ENCODE data around the gene EXOC3L2. TPM values are rescaled to one million over a fixed set of nuclear protein-coding genes. Genes with fewer than 3 reads are reported as not detected.

Gene EXOC3L2
- total and polyA plus RNA-seq, 2 of the 8 experiments (the other 6 are each of a cell fraction or from before 2014, with no cell fraction given), result 1.4 to 1.6 TPM

GRCh38 chr19:45267296-45267695 lies 22.1 kb upstream of the EXOC3L2 start:
- CTCF ChIA-PET (ENCODE audit: partially characterized antibody), result interaction anchor here (0.6 to 2.1 kb wide), 4 partner anchors 10 to 464 kb away, joined by 3 to 5 read pairs (median 3); no protein-coding TSS in a partner anchor
- H3K9ac ChIP-seq (replicated peaks in 1 of 4; ENCODE audit: extremely low read depth in 1 of 4, low read depth in 3 of 4, low read length in 3 of 4), result no peak overlapping the region
- peaks cover 0 to 9% of the 10 kb centered on the region in 2 experiments for H4K20me1 ChIP-seq (replicated peaks in 1 of 2; ENCODE audit: control insufficient read depth in 1 of 2, insufficient read depth in 2 of 2, low read length in 2 of 2)
- H3K4me1 ChIP-seq (replicated peaks in 1 of 4; ENCODE audit: control insufficient read depth in 3 of 4, insufficient read depth in 4 of 4, low read length in 3 of 4), result no peaks in the 10 kb centered on the region
- no peak overlapping the region for H2AK5ac ChIP-seq (ENCODE audit: low read depth, low read length)
- no peak overlapping the region for H2BK20ac ChIP-seq (ENCODE audit: low read length)
- H3K4ac ChIP-seq (replicated peaks; ENCODE audit: insufficient read length, low read depth, low read length), result no peak overlapping the region
- 94% methylated on average over 12 of the region's 12 CpGs; no CpG with 5 or more reads in 1 of the 2 experiments for WGBS, 2 experiments (ENCODE audit: extremely low coverage in 1 of 2, insufficient coverage in 1 of 2, insufficient read length in 1 of 2, insufficient replicate concordance in 2 of 2, low coverage in 1 of 2, low lambda C conversion rate in 2 of 2, missing lambda C conversion rate in 1 of 2)
- H2BK120ac ChIP-seq (replicated peaks; ENCODE audit: low read depth, low read length), result no peak overlapping the region
- FAIRE-seq (no peak), DNase-seq (ENCODE audit: low read depth in 1 of 2, low spot score in 2 of 2) (no peak)
- H3K27ac ChIP-seq (ENCODE audit: low read depth, low read length), result no peak overlapping the region
- no peak overlapping the region for H4K8ac ChIP-seq (ENCODE audit: extremely low read depth, insufficient read depth, low read length)
- no peak overlapping the region for H3K4me3 ChIP-seq (ENCODE audit: extremely low read depth in 1 of 4, insufficient read depth in 2 of 4, low read depth in 3 of 4, low read length in 4 of 4)
- no peaks in the 10 kb centered on the region for H3K79me1 ChIP-seq (ENCODE audit: low read depth, low read length)
- no peak overlapping the region for H3K4me2 ChIP-seq (ENCODE audit: insufficient read depth in 1 of 2, low read depth in 2 of 2, low read length in 2 of 2)
- POLR2A ChIA-PET (ENCODE audit: partially characterized antibody), result interaction anchor here (0.6 kb wide), 1 partner anchor 220 kb away, joined by 3 read pairs; no protein-coding TSS in a partner anchor
- no peak overlapping the region for H3K14ac ChIP-seq (ENCODE audit: insufficient read length)
- H3K79me2 ChIP-seq (ENCODE audit: control insufficient read depth in 1 of 2, insufficient read depth in 2 of 2, low read length in 2 of 2), result no peaks in the 10 kb centered on the region
- H3K18ac ChIP-seq (ENCODE audit: extremely low read depth, low read length), result no peak overlapping the region
- no peak overlapping the region for H2BK5ac ChIP-seq (ENCODE audit: low read depth, low read length)
- no peak overlapping the region for H2BK15ac ChIP-seq (ENCODE audit: low read length)
- H3K56ac ChIP-seq (replicated peaks; ENCODE audit: insufficient read length, low read depth, low read length), result no peak overlapping the region
- no peaks in the 10 kb centered on the region for H3K9me3 ChIP-seq (ENCODE audit: insufficient read depth in 2 of 2, low read depth in 1 of 2, low read length in 1 of 2)
- peaks cover 4% of the 10 kb centered on the region; the same call in 1 of the 2 replicates for H3K23me2 ChIP-seq (ENCODE audit: low read depth, low read length)
- no peak overlapping the region for H3K23ac ChIP-seq (ENCODE audit: insufficient read length)
- H4K91ac ChIP-seq (replicated peaks; ENCODE audit: insufficient read length, low read length), result no peak overlapping the region
- no peak overlapping the region for H4K5ac ChIP-seq (ENCODE audit: insufficient read length, low read depth, low read length)
- H3K27me3 ChIP-seq (replicated peaks in 1 of 4; ENCODE audit: control insufficient read depth in 3 of 4, extremely low read depth in 1 of 4, insufficient read depth in 3 of 4, low read length in 3 of 4), result no peaks in the 10 kb centered on the region; a peak in 1 of 7 replicates
- peaks cover 4 to 7% (median 5%) of the 10 kb centered on the region in 4 experiments; a peak in 3 of 8 replicates for H3K36me3 ChIP-seq (ENCODE audit: control insufficient read depth in 2 of 4, insufficient read depth in 4 of 4, low read length in 3 of 4)
- H2BK12ac ChIP-seq (ENCODE audit: low read depth, low read length), result no peak overlapping the region
- no peak overlapping the region for H2AFZ ChIP-seq (ENCODE audit: low read length)
- no peak for TF ChIP-seq KDM5A (IDR thresholded peaks at IDR 0.05; ENCODE audit: low read length)
- TF ChIP-seq BRCA1 (IDR thresholded peaks at IDR 0.05; ENCODE audit: low read depth, low read length), result no peak
- TF ChIP-seq YY1 (IDR thresholded peaks at IDR 0.05; ENCODE audit: low read depth, low read length), result no peak
- no peak for TF ChIP-seq CHD2 (IDR thresholded peaks at IDR 0.05; ENCODE audit: low read length)
- no peak for TF ChIP-seq E2F6 (IDR thresholded peaks at IDR 0.05)
- no peak for TF ChIP-seq HDAC6 (IDR thresholded peaks at IDR 0.05; ENCODE audit: low read depth, low read length)
- TF ChIP-seq SP1 (IDR thresholded peaks at IDR 0.05; ENCODE audit: low read depth, low read length), result no peak
- TF ChIP-seq GABPA (IDR thresholded peaks at IDR 0.05; ENCODE audit: borderline replicate concordance, insufficient read depth, low read length), result no peak
- no peak for TF ChIP-seq TAF1 (IDR thresholded peaks at IDR 0.05; ENCODE audit: low read depth, low read length)
- TF ChIP-seq EZH2 (IDR thresholded peaks at IDR 0.05; ENCODE audit: low read depth, low read length, severe bottlenecking), result no peak
- TF ChIP-seq USF2 (IDR thresholded peaks at IDR 0.05; ENCODE audit: low read length), result no peak
- no peak for TF ChIP-seq TCF12 (IDR thresholded peaks at IDR 0.05; ENCODE audit: low read depth, low read length)
- no peak for TF ChIP-seq ZNF274 (IDR thresholded peaks at IDR 0.05; ENCODE audit: borderline replicate concordance, extremely low read depth, low read length)

All from H1 (cell line).